GM21360 (cell line): ENCODE data around the gene AGBL3.

ENCODE experiments used
- ATAC-seq: cut with Tn5 transposase; IDR thresholded peaks from one replicate; pipeline ENCODE4 v1.9.1; 2021; ENCODE audit warnings: mild to moderate bottlenecking, moderate library complexity; ENCODE audit not compliant: unreplicated experiment

AGBL3 gene

DNA sequence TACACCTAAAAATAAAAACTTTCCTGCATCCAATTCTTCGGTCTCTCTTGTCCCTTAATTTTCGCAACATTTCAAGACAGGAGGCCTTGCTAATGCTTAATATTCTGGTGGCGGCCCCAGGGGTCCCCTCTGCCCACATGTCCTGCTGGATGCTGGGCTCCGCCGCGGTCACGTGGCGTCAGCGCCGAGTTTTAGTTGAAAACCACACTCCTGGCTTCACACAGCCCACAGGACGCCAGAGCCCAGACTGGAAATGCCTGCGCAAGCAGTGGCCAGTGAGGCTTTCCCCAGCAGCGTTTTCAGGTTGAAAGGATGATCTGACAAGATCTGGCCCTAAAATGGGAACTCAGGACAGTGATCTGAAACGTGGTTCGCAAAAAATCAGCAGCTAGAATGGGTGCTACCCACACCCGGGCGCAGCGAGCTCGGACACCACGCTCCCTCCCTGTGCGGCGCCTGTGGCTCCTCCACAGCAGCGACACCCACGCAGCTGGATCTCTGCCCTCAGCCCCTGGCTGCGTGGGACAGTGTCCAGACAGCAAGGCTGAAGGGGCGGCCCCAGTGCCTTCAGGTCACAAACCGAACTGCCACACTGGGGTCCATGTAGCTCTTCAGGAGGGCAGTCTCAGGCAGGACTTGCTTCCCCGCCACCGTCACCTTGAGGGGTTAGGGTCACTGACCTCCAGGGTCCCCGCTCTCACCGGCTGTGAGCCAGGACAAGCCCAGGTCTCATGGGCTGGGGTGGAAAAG is 195.8 kb downstream of the AGBL3 start:
- ATAC-seq: no peak

GRCh38 chr7:135183478-135183877 is 197.2 kb downstream of the AGBL3 start:
- ATAC-seq: no peak

- ATAC-seq: no peak
These were observed 198.0 kb downstream of the AGBL3 start for GRCh38 chr7:135184254-135184841.
